Transverse colon (tissue), 4 donors: ENCODE data around the gene CYSRT1. TPM values are rescaled to one million over a fixed set of nuclear protein-coding genes. Genes with fewer than 3 reads are reported as not detected.

Experiments used
- DNase-seq: peaks from one replicate; pipeline ENCODE4 v3.0.0-alpha.2; 2019
- H3K27ac ChIP-seq, 4 donors: fragments of 200-600 bp; sonication (generic); 2 replicates each; pipeline ENCODE4 v1.5.1; 2016 to 2018; ENCODE audit warnings: inconsistent platforms in 4 of 4
- H3K27me3 ChIP-seq: fragments of 200-600 bp; sonication (generic); 2 replicates; pipeline ENCODE4 v1.5.1; 2017; ENCODE audit warnings: inconsistent platforms
- H3K36me3 ChIP-seq, 4 donors: fragments of 200-600 bp; sonication (generic); 2 replicates each; pipeline ENCODE4 v1.5.1; 2017 to 2019; ENCODE audit warnings: inconsistent platforms in 4 of 4
- H3K4me1 ChIP-seq, 4 donors: fragments of 200-600 bp; sonication (generic); 2 replicates each; pipeline ENCODE4 v1.5.1; 2017 to 2020; ENCODE audit warnings: inconsistent platforms in 4 of 4
- H3K4me3 ChIP-seq, 4 donors: fragments of 200-600 bp; sonication (generic); 1 replicate in 1 of 4; 2 replicates in 3 of 4; pipeline versions ENCODE4 v1.5.1 to v1.6.1; 2017 to 2019; ENCODE audit warnings: inconsistent platforms in 4 of 4
- H3K9me3 ChIP-seq, 2 donors: fragments of 200-600 bp; sonication (generic); 2 replicates each; pipeline ENCODE4 v1.5.1; 2017 to 2019; ENCODE audit warnings: inconsistent platforms in 2 of 2
- CTCF ChIP-seq, 5 experiments: fragments of 200-600 bp in 3 of 5; fragments of 450-650 bp in 2 of 5; sonication (generic) in 3 of 5; IDR thresholded peaks; 1 replicate in 2 of 5; 2 replicates in 3 of 5; pipeline ENCODE4 v1.5.1; 2016 to 2017; ENCODE audit warnings: antibody characterized with exemption in 5 of 5, inconsistent platforms in 3 of 5, mild to moderate bottlenecking in 2 of 5, moderate library complexity in 1 of 5
- EP300 ChIP-seq: sonication (generic); formaldehyde crosslinking; IDR thresholded peaks from one replicate; pipeline ENCODE4 v1.6.1; 2017; ENCODE audit warnings: antibody characterized with exemption, low read depth
- POLR2A ChIP-seq: fragments of 450-650 bp; IDR thresholded peaks from one replicate; pipeline ENCODE4 v1.6.1; 2016; ENCODE audit warnings: antibody characterized with exemption, mild to moderate bottlenecking, moderate library complexity
- POLR2AphosphoS5 ChIP-seq, 3 donors: sonication (generic); formaldehyde crosslinking; IDR thresholded peaks; one replicate each; pipeline ENCODE4 v1.6.1; 2016; ENCODE audit warnings: antibody characterized with exemption in 3 of 3
- WGBS, 2 donors: methylation state at CpG; one replicate each; pipeline ENCODE4 v1.1.5; 2018; ENCODE audit warnings: low coverage in 1 of 2; 5-methylcytosine and 5-hydroxymethylcytosine counted together
- in situ Hi-C, 4 donors: fragments of 200-750 bp; cut with MboI; loops; one replicate each; pipeline versions ENCODE4 v1.15.0 to v1.15.1; 2017; ENCODE audit warnings: low sequenced_read_pairs in 3 of 4, low pct_ligation_motif_present in 1 of 4, low pct_unique_long_range_greater_than_20kb in 1 of 4
- intact Hi-C: fragments of 100-400 bp; cut with DNase I; formaldehyde crosslinking; loops from one replicate; pipeline ENCODE4 v1.15.1; 2023; ENCODE audit warnings: low total_unique reads
- total RNA-seq, 4 donors: library from RNA; depleted of rRNA; stranded (reverse); fragments of >200 nt; gene quantifications; one replicate each; pipeline ENCODE4 v1.1.0, GENCODE V29; 2016

CYSRT1 gene
- total RNA-seq, 4 donors from 2014 or later = not detected

- intact Hi-C loops = no loop called here
- H3K9me3 ChIP-seq = no peaks in the 10 kb centered on the region
- in situ Hi-C loops = loop anchor here in 1 of 4 donors (10.0 kb wide), 1 partner anchor 106 kb away; no protein-coding TSS in a partner anchor
- peaks cover 5 to 41% (median 23%) of the 10 kb centered on the region in 4 donors for H3K4me1 ChIP-seq
- no peak within 1 kb of the TSS for H3K27ac ChIP-seq
- DNase-seq = no peak
- peaks cover 71% of the 10 kb centered on the region for H3K27me3 ChIP-seq
- WGBS, 2 donors = 46% methylated on average over 13 of the region's 14 CpGs; no CpG with 5 or more reads in 1 of the 2 donors
- H3K4me3 ChIP-seq = no peak within 1 kb of the TSS
- no peaks in the 10 kb centered on the region for H3K36me3 ChIP-seq
- TF ChIP-seq EP300 = no peak
- TF ChIP-seq CTCF (IDR thresholded peaks at IDR 0.05) = no peak
- no peak for TF ChIP-seq POLR2A
- TF ChIP-seq POLR2AphosphoS5 (IDR thresholded peaks at IDR 0.05) = no peak
Observed at GRCh38 chr9:137230705-137231371, 5.9 kb downstream of the CYSRT1 start, which contains the start of gene SLC34A3. TSS of gene SLC34A3 (plus strand) at chr9:137230901. CDS start at chr9:137231703, 802 bp downstream.

- 83% methylated on average over 23 of the region's 23 CpGs; no CpG with 5 or more reads in 1 of the 2 donors for WGBS, 2 donors
- no peak for DNase-seq
- no peak for TF ChIP-seq EP300
- TF ChIP-seq CTCF (IDR thresholded peaks at IDR 0.05) = no peak
- Histone ChIP-seq H3K4me3 (no peak overlapping the region), H3K27me3 (peaks cover 71% of the 10 kb centered on the region), H3K27ac (no peak overlapping the region), H3K4me1 (peaks cover 9 to 46% (median 29%) of the 10 kb centered on the region in 4 donors), H3K36me3 (no peaks in the 10 kb centered on the region), H3K9me3 (no peaks in the 10 kb centered on the region)
- in situ Hi-C loops (loop anchor here in 1 of 4 donors (10.0 kb wide), 1 partner anchor 107 kb away; no protein-coding TSS in a partner anchor), intact Hi-C loops (no loop called here)
Observed at GRCh38 chr9:137231372-137232039, 6.5 kb downstream of the CYSRT1 start.

- TF ChIP-seq CTCF (IDR thresholded peaks at IDR 0.05) (no peak), EP300 (no peak), POLR2AphosphoS5 (IDR thresholded peaks at IDR 0.05) (no peak), POLR2A (no peak)
- Histone ChIP-seq H3K36me3 (no peaks in the 10 kb centered on the region), H3K27me3 (peaks cover 71% of the 10 kb centered on the region), H3K27ac (no peak overlapping the region), H3K4me3 (no peak overlapping the region), H3K4me1 (peaks cover 14 to 46% (median 29%) of the 10 kb centered on the region in 4 donors), H3K9me3 (no peaks in the 10 kb centered on the region)
- intact Hi-C loops = no loop called here
- no peak for DNase-seq
- WGBS, 2 donors = 53% methylated on average over 5 of the region's 10 CpGs; no CpG with 5 or more reads in 1 of the 2 donors
- in situ Hi-C loops = loop anchor here in 1 of 4 donors (10.0 kb wide), 1 partner anchor 107 kb away; no protein-coding TSS in a partner anchor
Observed at GRCh38 chr9:137232101-137232500, 7.1 kb downstream of the CYSRT1 start.

- no peaks in the 10 kb centered on the region for H3K36me3 ChIP-seq
- H3K9me3 ChIP-seq = no peaks in the 10 kb centered on the region
- intact Hi-C loops = no loop called here
- TF ChIP-seq EP300 (no peak), POLR2AphosphoS5 (IDR thresholded peaks at IDR 0.05) (no peak), POLR2A (no peak), CTCF (IDR thresholded peaks at IDR 0.05) (no peak)
- 65% methylated on average over 24 of the region's 24 CpGs; no CpG with 5 or more reads in 1 of the 2 donors for WGBS, 2 donors
- H3K27ac ChIP-seq = no peak overlapping the region
- H3K4me3 ChIP-seq = no peak overlapping the region
- peaks cover 71% of the 10 kb centered on the region for H3K27me3 ChIP-seq
- H3K4me1 ChIP-seq = peaks cover 14 to 46% (median 29%) of the 10 kb centered on the region in 4 donors
- DNase-seq = no peak
- in situ Hi-C loops = loop anchor here in 1 of 4 donors (10.0 kb wide), 1 partner anchor 108 kb away; no protein-coding TSS in a partner anchor
Observed at GRCh38 chr9:137232510-137232909, 7.5 kb downstream of the CYSRT1 start.
